GM18951 (cell line): ENCODE results near the gene VGLL4.

Experiments
- POLR2A ChIP-seq: IDR thresholded peaks from 4 replicates; pipeline ENCODE4 v1.6.1; 2011; ENCODE audit warnings: mild to moderate bottlenecking; ENCODE audit not compliant: insufficient read length, insufficient read depth; ENCODE audit errors: extremely low read depth
- in situ Hi-C: fragments of 300-500 bp; cut with MboI; formaldehyde crosslinking; loops from one replicate; pipeline ENCODE4 v1.12.0; 2022; ENCODE audit warnings: low sequenced_read_pairs, mixed read lengths, inconsistent platforms; ENCODE audit not compliant: unreplicated experiment

The VGLL4 gene

DNA sequence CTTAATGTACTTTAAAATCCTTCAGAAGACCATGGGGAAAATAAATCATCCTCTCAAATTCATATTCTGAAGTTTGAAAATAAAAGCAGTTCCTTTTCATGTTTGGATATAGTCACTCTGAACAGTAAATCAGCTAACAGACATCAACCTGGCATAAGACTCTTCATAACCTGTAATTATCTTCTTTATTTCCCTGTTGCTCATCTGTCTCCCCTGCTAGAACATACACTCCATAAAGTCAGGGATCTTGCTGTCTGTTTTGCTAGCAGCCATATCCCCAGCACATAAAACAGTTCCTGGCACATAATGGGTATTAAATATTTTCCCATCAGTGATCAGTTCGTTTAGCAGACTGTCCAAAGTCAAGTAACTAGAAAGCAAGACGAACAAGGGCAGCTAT lies 11.2 kb downstream of the VGLL4 start:
- TF ChIP-seq POLR2A: no peak
- in situ Hi-C loops: no loop called here

GRCh38 chr3:11631820-11632219 lies 11.9 kb downstream of the VGLL4 start:
- TF ChIP-seq POLR2A: no peak
- in situ Hi-C loops: no loop called here

GRCh38 chr3:11629716-11630115 lies 14.0 kb downstream of the VGLL4 start:
- no peak for TF ChIP-seq POLR2A
- in situ Hi-C loops: no loop called here

GRCh38 chr3:11627612-11628011 lies 16.1 kb downstream of the VGLL4 start:
- in situ Hi-C loops: no loop called here
- TF ChIP-seq POLR2A: no peak

GRCh38 chr3:11626084-11626463 lies 17.6 kb downstream of the VGLL4 start:
- TF ChIP-seq POLR2A: no peak
- in situ Hi-C loops: no loop called here

- in situ Hi-C loops: no loop called here
These were observed 18.2 kb downstream of the VGLL4 start for GRCh38 chr3:11625376-11626083.

GRCh38 chr3:11624704-11625375 lies 18.9 kb downstream of the VGLL4 start:
- TF ChIP-seq POLR2A: no peak
- in situ Hi-C loops: no loop called here

More at GRCh38 chr3:11625376-11626083, 18.2 kb downstream of the VGLL4 start:
- TF ChIP-seq POLR2A: no peak

DNA sequence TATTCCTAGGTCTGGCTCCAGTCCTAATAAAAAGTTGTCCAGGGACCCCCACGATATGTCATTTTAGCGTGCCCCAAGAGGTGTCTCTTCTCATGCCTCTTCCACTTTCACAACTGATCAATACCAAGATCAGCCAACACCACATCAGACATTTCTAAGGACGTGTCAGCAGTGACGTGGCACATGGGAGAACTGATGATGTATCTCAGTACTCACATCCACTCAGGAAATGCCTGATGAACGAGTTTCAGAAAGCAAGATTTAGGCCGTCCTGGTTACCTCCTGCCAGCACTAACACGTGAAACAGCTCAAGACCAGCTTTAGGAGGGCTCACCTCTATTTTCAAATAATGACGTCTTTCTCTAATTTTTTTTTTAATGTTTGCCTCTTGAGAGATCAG lies 19.6 kb downstream of the VGLL4 start:
- in situ Hi-C loops: no loop called here
- TF ChIP-seq POLR2A: no peak

DNA sequence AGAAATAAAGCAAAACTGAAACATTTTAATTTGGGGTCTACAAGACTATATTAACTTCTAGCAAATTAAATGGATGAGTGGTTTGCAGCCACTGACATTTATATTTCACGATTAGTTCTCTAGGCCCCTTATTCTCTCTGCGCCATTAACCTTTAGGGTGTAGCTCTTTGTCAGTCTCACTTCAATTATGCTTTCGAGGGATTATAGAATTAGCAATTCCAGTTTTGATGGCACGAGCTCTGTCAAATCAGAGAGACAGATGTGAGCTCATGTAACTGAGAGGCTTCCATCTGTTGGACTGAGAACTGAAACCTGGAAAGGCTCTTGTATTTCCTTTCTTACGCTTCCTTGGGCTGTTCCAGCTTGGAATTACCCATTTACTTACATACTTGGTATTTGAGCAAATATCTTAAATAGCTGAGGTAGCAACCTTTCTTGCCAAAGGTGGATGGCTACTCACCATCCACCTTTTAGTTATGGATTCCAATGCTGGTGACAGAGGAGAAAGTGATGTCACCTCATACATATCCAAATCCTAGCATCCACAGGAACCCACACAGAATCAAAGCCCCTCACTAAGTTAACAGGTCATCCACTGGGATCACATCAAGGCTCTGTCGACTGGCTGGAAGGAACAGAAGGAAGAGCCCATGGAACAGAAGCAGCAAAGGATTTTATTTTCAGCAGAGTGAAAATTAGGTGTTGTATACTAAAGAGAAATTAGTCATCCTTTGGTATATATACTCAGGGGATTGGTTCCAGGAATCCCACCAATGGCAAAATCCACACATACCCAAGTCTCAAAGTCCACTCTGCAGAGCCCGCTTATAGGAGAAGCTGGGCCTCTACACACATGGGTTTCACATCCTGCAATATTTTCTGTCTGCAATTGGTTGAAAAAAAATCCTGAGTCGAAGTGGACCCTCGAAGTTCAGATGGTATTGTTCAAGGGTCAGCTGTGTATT lies 20.8 kb downstream of the VGLL4 start:
- no peak for TF ChIP-seq POLR2A
- in situ Hi-C loops: no loop called here

GRCh38 chr3:11621077-11621476 lies 22.6 kb downstream of the VGLL4 start:
- in situ Hi-C loops: no loop called here
- no peak for TF ChIP-seq POLR2A

DNA sequence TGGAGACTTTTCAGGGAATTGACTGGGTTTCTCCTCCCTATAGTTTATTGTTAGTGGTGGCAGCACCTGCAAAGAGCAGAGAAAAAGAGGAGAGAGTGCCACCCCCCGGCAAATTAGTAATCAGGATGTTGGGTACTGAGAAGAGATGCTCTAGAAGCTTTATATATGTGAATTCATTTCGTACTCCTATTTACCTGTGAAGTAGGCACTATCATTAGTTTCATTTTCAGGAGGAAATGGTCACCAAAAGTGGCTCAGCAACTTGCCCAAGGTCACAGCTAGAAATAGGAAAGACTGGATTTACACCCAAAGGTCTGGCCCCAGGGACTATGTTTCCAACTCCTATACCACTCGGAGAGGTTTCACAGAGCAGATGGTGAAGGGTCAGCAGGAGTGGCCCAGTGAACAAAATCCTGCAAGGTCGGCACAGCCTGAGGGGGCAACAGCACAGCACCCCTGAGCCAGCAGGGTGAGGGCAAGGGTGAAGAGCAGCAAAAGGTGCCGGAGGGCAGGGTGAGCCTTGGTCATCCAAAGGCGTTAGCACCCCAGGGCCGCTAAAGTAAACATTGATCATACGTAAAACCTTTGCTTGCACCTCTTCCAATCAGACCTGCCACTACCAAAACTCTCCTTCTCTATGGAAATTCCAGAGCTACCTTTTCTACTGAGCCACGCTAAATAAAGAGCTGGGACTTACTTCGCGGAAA lies 23.6 kb downstream of the VGLL4 start:
- no peak for TF ChIP-seq POLR2A
- in situ Hi-C loops: no loop called here

DNA sequence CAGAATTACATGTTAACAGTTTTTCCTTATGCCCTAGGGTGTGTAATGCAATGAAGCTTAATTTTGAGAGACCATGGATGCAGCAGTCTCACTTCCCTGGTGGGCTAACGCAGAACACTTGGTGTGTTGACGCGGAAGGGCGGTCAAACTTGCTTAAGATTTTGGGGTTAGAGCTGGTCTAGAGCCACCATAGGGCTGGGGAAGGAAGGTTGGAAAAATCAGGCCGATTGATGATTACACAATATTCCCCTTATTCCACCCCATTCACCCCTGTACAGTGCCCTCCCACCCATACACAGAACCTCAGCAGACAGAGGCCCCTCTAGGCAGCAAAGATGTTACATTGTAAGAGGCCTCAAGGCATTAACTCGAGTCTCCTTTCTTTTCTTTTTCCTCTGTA lies 24.3 kb downstream of the VGLL4 start:
- in situ Hi-C loops: no loop called here
- no peak for TF ChIP-seq POLR2A

- in situ Hi-C loops: no loop called here
- TF ChIP-seq POLR2A: no peak
These were observed 24.8 kb downstream of the VGLL4 start for GRCh38 chr3:11618904-11619303.

DNA sequence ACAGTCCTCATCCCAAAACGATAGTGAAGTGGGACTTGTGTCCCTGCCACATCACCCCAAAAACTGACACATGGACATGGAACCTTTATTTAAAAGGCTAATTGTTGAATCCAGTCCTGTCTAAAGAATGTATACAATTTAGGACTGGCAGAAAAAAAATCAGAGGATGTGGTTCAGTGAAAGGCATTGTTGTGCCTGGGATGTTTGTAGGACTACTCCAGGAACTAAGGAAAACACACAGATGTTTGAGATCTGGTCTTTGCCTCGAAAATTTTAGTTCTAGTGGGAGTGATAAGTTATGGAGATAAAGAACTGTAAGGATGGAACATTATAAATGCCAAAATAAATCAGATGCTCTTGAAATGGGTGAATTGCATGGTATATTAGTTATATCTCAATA lies 27.2 kb downstream of the VGLL4 start:
- in situ Hi-C loops: no loop called here
- TF ChIP-seq POLR2A: no peak
